HG03558 (cell line): ENCODE measurements around the gene IKZF1.
A peak's percentile ranks its signal among the peaks of the same experiment; 100 is the strongest.

Experiments
- ATAC-seq: cut with Tn5 transposase; IDR thresholded peaks from one replicate; pipeline ENCODE4 v1.9.1; 2021; ENCODE audit warnings: moderate number of reproducible peaks; ENCODE audit not compliant: unreplicated experiment; ENCODE audit errors: extremely low read depth

Gene IKZF1

DNA sequence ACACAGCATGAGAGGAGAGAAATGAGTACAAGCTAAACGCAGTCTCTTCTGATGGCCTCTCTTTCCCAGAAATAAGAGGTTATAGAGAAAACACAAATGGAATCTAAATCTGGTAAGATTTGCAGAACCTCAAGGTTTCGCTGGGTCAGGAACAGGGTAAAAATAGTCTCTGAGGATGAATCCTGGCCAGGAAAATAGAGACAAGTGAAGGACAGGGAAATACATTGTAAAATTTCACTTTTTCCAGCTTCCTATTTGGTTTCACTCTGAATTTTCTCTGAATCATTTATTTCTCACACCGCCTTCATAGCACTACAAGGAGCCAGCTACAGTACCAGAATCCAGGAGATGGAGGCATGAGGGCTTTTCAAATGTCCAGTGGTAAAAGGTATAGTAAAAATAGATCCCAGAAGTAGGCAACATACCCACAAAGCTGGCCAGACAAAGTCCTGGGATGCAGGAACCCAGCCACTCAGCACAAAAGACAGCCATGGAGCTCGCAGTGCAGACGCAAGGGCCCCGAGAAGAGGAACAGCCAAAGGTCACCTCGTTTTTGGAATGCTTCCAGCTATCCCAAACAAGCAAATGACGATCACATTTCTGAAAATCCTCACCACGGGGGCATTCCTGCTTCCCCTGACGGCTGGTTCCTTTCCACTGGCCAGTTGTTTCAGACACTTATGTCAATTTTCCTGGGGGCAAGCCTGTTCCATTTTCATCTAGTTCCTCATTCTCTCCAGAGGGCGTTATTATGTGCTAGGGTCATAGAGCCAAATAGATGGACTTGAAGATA is 21.5 kb upstream of the IKZF1 start:
- no peak for ATAC-seq

DNA sequence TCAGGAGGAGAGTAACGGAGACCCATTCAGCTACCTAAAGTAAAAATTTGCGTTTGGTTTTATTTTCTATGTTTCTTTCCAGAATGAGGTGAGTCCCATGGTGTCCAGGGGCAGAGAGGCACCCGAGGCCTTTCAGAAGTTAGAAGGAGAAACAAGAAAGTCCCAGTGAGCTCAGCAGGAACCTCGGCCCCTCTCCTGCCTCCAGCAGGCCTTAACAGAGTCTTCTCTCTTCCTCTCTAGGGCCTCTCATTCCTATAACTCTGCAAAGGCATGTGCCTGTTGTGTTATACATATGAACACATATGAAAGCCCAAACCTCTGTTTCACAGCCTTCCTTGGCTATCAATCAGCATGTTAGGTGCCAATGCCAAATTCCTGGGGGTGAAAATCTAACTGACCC is 20.8 kb upstream of the IKZF1 start:
- no peak for ATAC-seq

DNA sequence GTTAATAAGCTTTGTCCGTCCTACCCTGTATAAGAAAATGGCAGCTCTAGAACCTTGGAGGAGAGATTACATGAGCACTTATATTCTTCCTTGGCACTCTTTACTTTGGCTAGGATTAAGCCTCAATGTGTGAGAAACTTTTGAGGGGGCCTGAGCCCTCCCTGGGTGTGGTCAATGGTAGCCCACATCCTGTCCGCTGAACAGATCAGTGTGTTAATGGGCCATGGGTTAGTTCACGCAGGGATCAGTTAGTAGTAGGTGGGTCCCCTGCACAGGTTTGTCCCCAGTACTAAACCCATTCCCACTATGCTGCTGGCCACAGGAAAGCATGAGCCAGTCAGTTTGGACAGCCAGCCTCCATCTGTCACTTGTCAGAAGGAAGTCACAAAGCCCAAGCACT is 20.2 kb upstream of the IKZF1 start:
- no peak for ATAC-seq

DNA sequence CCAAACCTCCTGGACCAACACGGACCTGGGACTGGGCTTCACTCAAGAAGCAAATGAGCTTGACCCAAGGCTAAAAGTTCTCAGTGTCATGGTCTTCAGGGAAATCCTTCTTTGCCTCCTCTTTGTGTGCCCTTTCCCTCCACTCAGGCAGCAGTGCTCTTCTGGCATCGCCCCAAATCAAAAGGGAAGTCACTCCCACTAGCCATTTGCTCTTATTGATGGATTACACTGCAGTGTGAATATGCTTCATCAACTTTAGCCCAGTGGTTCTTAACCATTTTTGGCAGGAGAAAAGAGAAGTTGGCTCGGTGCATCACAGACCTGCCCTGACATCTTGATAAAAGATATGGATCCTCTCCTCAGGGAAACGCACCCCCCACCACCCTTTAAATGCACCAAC is 19.2 kb upstream of the IKZF1 start:
- no peak for ATAC-seq

GRCh38 chr7:50287129-50287528 is 17.4 kb upstream of the IKZF1 start:
- no peak for ATAC-seq

GRCh38 chr7:50292165-50292757 is 12.3 kb upstream of the IKZF1 start:
- no peak for ATAC-seq

DNA sequence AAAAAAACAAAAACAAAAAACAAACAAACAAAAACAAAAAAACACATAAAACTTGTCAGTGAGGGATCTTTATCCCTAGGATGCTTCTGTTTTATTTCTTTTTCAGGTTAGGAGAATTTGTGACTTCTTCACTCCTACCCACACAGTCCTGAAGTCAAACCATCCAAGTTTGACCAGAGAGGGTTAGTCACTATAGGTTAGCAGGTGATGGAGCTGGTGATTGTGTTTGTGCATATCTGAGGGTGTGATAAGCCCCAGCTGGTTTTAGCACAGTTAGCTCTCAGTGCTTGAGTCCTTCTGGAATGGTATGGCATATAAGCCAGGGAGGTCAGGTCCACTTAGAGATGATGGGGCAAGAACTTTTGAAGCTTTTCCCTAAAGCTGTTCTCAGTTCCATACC is 11.8 kb upstream of the IKZF1 start:
- no peak for ATAC-seq

DNA sequence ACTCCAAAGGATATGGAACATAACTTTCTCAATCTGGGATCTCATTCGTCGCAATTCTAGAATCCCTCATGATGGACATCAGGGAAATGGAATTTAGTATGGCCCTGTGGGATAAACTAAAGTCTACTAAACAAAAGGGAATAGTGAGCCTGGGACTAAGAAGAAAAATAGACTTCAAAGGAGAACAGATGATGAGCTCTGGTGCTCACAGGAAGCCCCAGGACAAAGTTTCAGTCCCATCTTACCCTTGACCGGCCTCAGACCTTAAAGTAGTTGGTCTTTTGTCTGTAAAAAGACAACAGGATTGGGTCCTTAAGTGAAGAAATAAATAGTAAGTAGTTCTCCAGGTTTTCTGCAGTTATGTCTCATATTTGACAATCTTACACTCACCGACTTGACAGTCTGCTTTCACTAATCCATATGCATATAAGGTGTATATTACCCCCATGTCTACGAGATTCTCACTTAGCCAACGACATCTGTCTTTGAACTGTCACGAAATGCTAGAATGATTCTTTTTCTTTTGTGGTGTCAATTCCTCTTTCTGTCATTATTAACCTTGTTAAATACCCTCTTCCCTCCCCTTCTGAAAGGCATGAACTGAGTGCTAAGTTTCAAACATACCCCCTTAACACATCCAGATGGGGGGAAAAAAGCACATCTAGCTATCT is 10.9 kb upstream of the IKZF1 start:
- ATAC-seq: peak; percentile 71

- ATAC-seq: no peak
These were observed 9.4 kb upstream of the IKZF1 start for GRCh38 chr7:50295133-50295532.

- ATAC-seq: no peak
These were observed 7.7 kb upstream of the IKZF1 start for GRCh38 chr7:50296799-50297198.

GRCh38 chr7:50298811-50299562 is 5.5 kb upstream of the IKZF1 start:
- ATAC-seq: no peak

DNA sequence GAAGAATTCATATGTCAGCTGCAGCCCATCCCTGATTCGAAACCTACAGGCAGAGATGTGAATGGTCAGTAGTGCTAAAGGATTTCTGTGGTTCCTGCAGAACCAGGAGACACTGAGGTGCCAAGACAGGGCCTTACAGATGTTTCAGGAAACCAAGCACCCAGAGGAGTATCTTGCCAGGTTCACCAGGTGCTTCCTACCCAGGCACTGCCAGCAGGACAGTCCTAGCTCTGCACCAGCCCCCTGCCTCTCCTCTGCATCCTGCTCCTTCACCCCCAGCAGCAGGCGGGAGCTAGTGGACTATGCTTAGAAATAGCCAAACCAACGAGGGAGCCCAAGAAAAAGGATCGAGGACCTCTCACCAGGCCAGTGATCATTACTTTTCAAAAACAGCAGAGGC is 4.2 kb upstream of the IKZF1 start:
- no peak for ATAC-seq

- ATAC-seq: no peak
These were observed 1.8 kb upstream of the IKZF1 start for GRCh38 chr7:50302486-50303334.

DNA sequence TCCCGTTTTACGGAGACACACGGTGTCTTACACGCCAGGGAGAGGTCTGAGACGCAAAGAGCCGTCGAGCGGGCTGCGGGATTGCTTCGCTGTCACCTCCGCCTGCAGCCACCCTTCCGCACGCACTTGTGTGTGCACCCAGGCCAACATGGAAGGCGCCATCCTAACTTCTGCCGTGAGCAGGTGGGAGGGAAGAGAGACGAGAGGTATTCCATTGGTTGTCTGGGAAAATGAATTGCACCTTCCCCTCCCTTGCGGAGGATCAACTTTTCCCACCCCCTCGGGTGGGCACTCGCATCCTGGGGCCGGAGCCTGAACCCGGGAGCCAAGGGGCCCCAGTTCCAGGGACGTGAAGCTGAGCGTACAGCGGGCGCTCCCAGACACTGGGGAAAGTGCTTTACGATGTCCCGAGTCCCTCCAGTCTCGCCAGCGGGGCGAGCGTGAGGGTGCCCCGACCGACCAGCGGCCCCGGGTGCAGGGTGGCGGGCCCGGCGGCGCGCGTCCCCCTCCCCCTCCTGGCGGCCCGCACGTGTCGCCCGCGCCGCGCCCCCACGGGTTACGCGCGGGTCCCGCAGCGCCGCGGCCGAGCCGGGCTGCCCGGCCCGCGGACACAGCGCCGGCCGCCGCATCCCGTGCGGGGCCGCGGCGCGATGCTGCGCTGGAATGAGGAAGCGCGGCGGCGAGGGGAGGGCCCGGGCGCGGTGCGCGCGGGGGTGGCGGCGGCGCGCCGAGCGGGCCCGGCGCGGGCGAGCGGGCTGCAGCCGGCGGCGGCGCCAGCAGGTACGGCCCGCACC is 984 bp upstream of the IKZF1 start:
- no peak for ATAC-seq

- ATAC-seq: no peak
These were observed 531 bp downstream of the IKZF1 start for GRCh38 chr7:50304911-50305582.

- no peak for ATAC-seq
These were observed 1.3 kb downstream of the IKZF1 start for GRCh38 chr7:50305583-50306493.

DNA sequence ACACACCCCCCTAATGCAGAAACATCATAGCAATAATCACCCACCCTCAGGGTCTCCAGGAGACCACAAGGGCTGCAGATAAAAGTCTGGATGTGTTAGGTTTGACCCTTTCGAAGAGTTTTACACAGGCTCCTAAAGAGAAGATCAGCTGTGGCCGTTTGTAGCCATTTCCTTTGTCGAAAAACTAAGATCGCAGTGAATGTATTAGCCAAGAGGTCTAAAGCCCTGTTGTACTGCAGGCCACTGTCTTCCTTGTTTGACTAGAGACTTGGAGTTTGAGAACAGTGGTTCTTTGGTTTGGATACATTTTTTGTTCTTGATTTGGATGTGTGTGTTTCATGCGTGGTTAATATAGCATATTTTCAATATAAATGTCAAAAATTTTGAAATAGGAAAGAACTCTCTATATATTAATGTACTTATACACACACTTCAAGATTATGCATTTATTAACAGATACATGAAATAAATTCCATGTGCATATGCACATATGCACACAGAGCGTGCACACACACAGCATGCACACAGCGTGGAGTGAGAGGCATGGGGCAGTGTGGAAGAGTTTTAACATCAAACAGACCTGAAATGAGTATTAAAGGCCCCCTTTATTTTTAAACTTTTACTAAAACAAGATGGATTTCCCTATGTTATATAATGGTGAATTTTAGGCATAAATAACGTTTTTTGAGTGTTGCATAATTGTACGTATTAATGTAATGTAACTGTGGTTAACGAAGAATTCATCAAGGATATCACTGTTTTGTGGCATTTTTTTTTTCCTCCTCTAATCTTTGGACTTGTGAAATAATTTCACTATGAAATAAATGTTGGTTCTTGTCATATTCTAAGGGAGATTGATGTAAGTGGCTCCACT is 2.2 kb downstream of the IKZF1 start:
- no peak for ATAC-seq
